Measurements from ENCODE around the gene OXGR1. TPM values are rescaled to one million over a fixed set of nuclear protein-coding genes. Genes with fewer than 3 reads are reported as not detected.

The OXGR1 gene
- 0.80 and 3.9 TPM in 2 replicates for total RNA-seq (ENCODE audit: low replicate concordance)
- long read RNA-seq, partial matches to known transcripts, result 0 of 5 reads
- long read RNA-seq, other reads (novel, unspliced or antisense), result 2 of 5 reads

DNA sequence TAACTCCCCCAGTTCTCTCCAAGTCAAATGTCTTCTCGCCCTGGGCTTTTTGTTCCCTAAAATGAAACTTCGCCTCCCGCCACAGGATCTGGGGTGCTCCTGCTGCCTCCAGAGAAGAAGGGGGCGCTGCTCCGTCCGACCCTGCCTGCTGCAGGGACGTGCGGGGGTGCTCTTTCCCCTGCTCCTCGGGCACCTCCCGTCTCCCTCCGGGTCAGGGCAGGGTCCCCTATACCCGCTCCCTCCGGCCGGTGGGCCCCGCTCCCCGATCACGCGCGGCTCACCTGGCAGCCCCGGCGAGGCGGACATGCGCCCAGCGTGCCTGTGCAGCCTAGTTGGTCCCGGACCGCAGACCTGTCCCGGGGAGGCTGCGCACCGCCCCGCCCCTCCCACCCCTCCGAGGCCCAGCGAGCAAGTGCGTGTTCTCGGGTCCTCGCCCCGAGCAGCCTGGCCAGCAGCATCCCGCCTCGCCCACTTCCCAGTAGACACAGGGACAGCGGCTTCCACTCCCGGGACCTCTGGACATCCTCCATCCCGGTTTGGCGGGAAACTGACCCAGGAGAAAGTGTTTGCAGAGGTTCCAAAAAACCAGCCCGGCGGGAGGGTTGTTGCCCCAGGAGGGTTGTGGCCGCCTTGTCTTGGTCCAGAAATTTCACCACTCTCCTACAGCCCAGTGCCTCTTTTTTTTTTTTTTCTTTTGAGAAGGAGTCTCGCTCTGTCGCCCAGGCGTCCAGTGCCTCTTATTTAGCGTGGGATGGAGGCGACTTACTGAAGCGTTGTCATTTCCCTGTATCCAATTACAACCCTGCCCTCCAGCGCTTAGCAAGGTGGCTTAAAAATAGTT is at the start of gene OXGR1:
Gene OXGR1, minus strand, starts transcription at position 460 of the 841 bp plus-strand sequence. CDS start 6,717 bp downstream, outside the sequence.
- peaks cover 10% of the 10 kb centered on the region for H3K4me1 Mint-ChIP-seq (ENCODE audit: unreplicated experiment)
- peaks cover 47% of the 10 kb centered on the region for H3K27me3 Mint-ChIP-seq
- TF ChIP-seq CTCF (conservative IDR thresholded peaks at IDR 0.05), result no peak
- peak within 1 kb of the TSS; percentile 85 for H3K4me3 Mint-ChIP-seq
- no peaks in the 10 kb centered on the region for H3K9me3 Mint-ChIP-seq
- no peak for DNase-seq (ENCODE audit: extremely low spot score, unreplicated experiment)
- no peak within 1 kb of the TSS for H3K27ac Mint-ChIP-seq
- no peaks in the 10 kb centered on the region for H3K36me3 Mint-ChIP-seq

DNA sequence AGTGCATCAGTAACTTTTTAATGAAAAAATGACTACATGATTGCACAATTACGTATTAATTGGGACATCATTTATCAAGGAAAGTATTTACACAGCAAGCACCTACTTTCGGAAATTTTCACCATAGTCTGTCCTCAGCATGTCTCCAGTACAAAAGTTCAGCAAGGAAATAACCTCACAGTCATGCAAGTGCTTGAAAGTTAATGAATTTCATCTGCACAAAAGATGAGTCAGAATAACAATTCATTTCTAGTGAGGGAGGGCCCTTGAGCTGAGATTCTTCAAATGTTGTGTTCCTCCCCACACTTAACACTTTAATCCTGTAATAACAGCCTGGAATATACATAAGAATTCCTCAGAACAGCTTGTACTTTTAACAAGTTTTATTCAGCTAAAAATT is 49.0 kb upstream of the OXGR1 start:
- Mint-ChIP-seq H3K27me3 (peaks cover 7% of the 10 kb centered on the region), H3K36me3 (no peaks in the 10 kb centered on the region), H3K27ac (no peak overlapping the region), H3K4me3 (no peak overlapping the region), H3K9me3 (no peaks in the 10 kb centered on the region), H3K4me1 (ENCODE audit: unreplicated experiment) (peaks cover 6% of the 10 kb centered on the region)
- TF ChIP-seq CTCF (conservative IDR thresholded peaks at IDR 0.05), result no peak
- DNase-seq (ENCODE audit: extremely low spot score, unreplicated experiment), result no peak

- peak; percentile 68 for TF ChIP-seq CTCF (conservative IDR thresholded peaks at IDR 0.05)
- Mint-ChIP-seq H3K4me3 (no peak overlapping the region), H3K4me1 (ENCODE audit: unreplicated experiment) (peaks cover 10% of the 10 kb centered on the region), H3K36me3 (no peaks in the 10 kb centered on the region), H3K27ac (no peak overlapping the region), H3K27me3 (no peaks in the 10 kb centered on the region), H3K9me3 (no peaks in the 10 kb centered on the region)
- no peak for DNase-seq (ENCODE audit: extremely low spot score, unreplicated experiment)
These were observed 36.6 kb upstream of the OXGR1 start for GRCh38 chr13:97030705-97031452.

DNA sequence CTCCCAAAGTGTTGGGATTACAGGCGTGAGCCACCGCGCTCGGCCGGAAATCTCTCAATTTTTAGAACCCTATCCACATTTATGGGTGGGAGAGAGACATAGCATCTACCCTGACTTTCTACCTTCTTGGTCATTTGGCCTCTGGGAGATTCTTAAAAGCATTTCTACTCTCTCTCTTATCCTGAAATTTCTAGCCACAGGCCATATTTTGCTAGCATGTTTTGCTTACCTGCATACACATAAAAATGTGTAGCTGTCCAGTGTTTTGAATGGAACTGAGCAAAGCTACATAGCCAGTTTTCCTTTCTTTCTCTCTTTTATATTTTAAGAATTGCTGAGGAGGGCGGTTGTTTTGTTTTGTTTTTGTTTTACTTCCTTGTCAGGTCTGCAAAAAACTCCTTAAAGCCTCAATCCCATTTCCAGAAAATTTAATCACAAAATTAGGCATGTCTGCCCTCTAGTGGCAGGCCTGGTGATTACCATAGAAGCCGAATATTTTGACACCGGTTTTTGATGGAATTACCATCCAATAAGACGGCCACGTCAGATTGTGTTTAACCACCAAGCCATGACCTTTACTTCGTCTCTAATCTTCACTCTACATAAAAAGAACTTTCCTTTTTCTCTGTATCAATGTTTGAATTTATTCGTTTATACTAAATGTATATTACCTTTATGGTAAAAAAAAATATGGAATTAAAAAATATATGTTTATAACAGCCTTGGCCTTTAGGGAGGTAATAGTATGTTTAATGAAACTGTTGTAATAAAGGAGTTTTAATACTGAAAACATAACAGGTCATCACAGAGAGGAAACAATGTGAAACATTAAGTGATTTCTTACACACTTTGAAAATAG is 34.4 kb upstream of the OXGR1 start:
- H3K27ac Mint-ChIP-seq, result no peak overlapping the region
- no peak for DNase-seq (ENCODE audit: extremely low spot score, unreplicated experiment)
- no peaks in the 10 kb centered on the region for H3K9me3 Mint-ChIP-seq
- TF ChIP-seq CTCF (conservative IDR thresholded peaks at IDR 0.05), result peak; percentile 94
- no peak overlapping the region for H3K4me3 Mint-ChIP-seq
- H3K36me3 Mint-ChIP-seq, result no peaks in the 10 kb centered on the region
- peaks cover 10% of the 10 kb centered on the region for H3K4me1 Mint-ChIP-seq (ENCODE audit: unreplicated experiment)
- no peaks in the 10 kb centered on the region for H3K27me3 Mint-ChIP-seq

- Mint-ChIP-seq H3K4me3 (no peak overlapping the region), H3K27me3 (no peaks in the 10 kb centered on the region), H3K27ac (no peak overlapping the region), H3K9me3 (no peaks in the 10 kb centered on the region), H3K4me1 (ENCODE audit: unreplicated experiment) (peaks cover 10% of the 10 kb centered on the region), H3K36me3 (no peaks in the 10 kb centered on the region)
- no peak for DNase-seq (ENCODE audit: extremely low spot score, unreplicated experiment)
- TF ChIP-seq CTCF (conservative IDR thresholded peaks at IDR 0.05), result no peak
These were observed 32.9 kb upstream of the OXGR1 start for GRCh38 chr13:97027162-97027554.

Measured in type B pancreatic cell (in vitro differentiated cells).